NOMO-1 treated with DMSO at 0.1 percent for 48 hours (cell line): ENCODE measurements around the gene RNF224.
A peak's percentile ranks its signal among the peaks of the same experiment; 100 is the strongest.

Experiments
- DNase-seq: peaks from one replicate; lab custom pipeline; 2025; ENCODE audit not compliant: unreplicated experiment; lab: John Stamatoyannopoulos, UW

Gene RNF224

DNA sequence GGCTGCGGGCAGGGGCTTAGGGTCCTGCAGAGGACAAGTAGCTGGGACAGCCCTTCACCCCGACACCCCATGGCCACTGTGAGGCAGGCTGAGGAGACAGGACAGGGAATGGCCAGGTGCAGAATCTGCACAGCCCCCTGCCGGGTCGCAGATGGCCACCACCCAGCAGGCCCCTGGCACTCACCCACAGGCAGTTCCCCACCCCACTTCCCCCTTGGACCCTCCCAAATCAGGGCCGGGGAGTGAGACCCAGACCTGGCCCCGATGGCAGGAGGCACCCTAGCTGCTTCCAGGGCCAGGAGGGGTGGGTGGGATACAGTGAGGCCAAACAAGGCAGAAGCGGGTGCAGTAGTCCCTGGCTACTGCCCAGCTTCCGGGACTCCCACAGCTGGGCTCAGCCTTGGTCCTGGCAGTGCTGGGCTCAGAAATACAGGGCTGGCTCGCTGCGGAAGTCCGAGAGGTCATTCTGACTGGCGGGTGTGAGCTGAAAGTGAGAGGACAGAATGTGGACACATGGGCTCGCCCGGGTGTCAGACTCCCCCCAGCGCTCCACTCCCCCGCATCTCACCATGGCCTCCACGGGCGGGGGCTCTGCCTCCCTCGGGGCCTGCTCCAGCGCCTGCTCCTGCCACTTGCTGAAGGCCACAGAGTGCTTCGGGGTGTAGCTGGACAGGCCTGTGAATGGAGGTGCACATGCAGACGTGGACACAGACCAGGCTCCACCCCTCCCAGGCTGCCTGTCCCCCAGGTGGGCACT lies 35.4 kb upstream of the RNF224 start:
- no peak for DNase-seq

DNA sequence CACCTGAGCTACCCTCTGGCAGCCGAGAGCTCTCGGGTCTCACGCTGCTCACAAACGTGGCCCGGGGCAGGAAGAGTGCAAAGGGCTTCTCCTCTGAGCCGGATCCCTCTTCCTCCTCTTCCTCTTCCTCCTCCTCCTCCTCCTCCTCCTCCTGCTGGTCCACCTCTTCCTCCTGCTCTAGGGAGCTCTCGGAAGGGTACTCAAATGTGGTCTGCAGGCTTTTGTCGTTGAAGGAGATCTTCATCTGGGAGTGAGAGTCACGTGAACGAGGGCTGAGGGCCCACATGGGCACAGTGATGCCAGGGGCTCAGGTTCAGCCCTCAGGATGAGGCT lies 34.9 kb upstream of the RNF224 start:
- no peak for DNase-seq

DNA sequence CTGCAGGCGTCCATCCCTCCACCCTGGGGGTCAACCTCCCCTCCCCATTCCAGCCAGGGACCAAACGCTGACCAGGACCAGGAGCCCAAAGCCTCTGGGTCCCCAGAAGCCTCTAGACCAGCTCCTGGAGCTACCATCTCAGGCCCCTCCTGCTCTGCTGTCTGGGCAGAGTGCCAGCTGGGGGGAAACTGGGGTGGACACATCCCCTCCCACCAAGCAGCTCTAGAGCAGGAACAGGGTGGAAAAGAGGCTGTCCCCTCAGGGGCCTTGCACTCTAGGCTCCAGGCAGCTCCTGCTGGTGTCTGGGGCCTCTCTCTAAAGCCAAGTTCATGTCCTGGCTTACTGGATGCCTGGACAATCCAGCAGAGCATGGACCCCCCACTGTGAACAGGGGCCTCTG lies 34.4 kb upstream of the RNF224 start:
- DNase-seq, result no peak

DNA sequence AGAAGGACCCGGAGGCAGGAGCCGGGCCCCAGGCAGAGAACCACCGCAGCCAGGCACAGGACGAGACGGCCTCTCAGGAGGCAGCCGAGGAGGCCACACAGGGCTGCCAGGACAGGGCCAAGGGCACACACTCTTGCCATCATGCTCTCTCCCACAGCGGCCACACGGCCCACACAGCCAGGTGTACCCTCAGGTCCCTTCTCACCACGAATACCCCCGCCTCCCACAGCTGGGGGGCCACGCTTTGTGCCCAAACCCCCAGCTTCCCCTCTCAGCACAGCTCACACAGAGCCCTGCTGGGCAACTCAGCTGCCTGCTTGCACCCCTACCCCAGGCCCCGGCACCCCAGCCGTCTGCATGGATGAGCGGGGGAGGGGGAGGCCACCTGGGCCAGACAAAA lies 33.5 kb upstream of the RNF224 start:
- DNase-seq, result no peak

DNA sequence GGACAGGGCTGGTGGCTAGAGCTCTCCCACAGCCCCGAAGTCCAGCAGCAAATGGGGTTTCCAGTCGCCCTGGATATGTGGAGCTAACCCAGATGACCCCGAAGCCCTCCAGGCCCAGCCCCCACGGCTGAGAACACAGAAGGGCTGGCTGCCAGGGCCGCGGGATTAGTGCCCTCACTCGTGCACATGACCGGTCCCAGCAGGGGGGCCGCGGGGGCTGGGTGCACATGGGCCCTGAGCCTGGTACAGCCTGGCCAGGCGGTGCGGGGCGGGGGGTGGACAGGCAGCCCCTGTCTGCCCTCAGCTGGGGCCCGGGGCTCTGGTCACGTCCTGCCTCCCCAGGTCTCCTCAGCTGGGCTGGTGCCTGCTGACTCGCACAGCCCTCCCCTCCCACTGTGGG lies 32.9 kb upstream of the RNF224 start:
- no peak for DNase-seq

DNA sequence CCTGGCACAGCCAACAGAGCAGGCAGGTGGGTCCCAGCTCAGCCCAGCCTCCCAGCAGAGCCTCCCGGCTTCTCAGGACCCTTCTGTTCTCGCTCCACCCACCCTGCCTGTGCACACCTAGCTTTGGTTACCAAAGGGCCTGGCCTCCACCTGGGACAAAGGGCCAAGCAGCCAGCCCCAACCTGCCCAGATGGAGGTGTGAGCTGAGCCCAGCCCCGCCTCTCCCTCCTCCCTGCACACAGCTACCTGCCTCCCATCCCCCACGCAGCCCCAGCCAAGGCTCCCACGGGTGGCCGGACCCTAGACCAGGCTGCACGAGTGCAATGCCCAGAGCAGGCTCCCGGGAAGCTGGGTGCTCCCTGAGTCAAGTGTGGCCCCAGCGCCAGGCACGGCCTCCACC lies 32.4 kb upstream of the RNF224 start:
- DNase-seq, result no peak

DNA sequence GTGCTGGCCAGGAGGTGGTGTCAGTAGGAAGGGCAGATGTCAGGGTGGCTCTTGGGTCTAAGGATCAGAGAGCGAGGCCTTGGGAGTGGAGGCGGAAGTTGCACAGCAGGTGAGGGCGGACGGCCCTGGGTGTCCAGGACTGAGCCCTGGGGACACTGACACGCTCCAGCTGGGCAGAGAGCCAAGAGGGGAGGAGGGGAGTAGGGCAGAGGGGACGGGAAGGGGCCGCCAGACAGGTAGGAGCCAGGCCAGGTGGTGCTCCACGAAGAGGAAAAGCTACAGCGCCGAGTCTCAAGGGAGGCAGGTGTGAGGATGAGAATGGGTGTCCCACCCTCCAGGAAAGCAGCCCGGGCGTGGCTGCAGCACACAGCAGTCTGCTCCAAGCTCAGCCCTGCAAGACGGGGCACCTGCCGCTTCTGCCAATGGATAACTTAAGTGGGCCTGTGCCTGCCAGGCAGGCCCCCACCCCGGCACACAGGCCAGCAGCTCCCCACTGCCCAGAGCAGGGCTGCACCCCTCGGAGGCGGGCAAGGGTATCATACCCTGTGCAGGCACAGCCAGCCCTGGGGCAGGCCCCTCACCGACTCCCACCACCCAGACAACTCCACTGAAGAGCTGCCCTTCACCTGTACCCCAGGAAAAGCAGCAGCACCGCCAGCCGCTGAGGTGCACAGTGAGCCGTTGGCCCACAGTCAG lies 31.6 kb upstream of the RNF224 start:
- no peak for DNase-seq

DNA sequence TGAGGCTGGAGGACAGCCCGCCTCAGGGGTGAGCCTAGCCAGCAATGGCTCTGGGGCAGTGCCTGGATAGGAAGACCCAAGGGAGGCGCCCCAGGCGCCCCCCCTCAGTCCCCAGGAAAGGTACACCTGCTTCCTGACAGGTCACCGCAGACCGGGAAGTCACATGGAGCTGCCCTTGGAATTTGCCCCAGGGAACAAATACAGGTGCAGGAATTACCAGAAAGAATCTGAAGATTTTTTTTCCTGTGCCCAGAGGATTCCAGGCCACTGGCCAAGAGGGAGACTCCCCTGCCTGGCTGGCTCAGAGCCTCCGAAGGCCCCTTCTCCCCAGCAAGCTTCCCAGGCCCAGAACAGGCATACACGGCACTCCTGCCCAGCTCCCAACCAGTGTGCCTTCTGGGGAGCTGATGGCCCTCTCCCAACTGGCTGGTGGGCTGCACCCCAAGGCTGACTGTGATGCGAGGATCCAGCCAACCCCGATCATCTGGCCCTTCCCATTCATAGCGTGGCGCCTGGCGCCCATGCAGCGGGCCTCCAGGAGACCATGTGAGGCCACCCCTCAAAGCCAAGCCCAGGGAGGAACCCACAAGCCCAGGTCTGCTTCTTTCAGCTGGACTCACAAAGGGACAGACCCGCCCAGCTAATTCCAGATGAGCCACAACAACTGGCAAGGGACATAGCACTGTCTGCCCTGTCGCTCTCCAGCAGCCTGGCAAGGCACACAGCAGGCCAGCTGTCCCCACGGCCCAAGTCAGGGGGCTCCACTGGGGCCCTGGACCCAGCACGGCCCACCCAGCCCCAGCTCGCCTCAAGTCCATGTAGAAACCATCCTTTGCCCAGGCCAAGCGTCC lies 29.0 kb upstream of the RNF224 start:
- DNase-seq, result no peak

DNA sequence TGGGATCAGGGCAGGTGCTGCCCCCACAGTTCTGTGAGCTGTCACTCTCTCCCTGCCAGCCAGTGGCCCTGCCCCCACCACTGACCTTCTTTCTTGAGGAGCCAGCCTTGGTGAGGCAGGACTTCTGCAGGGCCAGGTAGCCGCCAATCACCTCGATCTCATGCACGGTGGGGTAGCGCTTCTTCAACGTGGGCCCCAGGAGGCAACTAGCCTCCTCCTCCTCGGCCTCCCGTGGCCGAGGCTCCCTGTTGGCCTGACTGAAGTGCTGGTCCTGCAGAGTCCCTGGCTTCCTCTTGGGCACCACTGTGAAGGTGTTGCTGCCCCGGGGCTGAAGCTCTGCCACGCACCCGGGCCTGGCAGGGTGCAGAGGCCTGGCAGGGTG lies 28.4 kb upstream of the RNF224 start:
- no peak for DNase-seq

DNA sequence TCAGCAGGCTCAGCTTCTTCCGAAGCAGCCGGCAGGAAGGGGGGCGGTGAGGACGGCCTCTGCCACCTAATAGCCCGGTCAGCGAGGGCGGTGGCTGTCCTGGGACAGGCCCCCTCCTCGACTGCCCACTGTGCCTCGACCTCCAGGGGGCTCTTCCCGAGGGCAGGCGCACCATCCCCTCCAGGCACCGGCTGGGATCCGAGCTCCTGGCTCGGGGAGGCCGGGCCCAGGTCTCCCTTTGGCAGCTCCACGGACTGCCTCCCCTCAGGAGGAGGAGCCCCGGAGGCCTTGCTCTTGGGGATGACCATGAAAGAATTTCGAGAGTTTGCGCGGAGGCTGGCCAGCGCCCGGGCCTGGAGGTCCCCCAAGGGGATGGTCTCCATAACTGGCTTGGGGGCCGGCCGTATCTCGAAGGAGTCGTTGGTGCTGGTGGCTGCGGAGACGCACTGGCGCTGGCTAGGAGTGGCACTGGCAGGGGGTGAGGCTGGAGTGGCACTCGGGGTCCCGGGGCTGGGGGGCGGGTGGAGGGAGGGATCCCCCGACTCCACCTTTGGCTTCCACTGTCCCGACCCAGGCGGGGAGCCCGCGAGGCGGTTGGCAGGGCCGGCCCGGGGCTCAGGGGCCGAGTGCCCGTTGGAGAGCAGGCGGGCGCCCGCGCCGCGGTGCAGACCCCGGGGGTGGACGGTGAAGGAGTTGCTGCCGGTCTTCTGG lies 27.7 kb upstream of the RNF224 start:
- no peak for DNase-seq

DNA sequence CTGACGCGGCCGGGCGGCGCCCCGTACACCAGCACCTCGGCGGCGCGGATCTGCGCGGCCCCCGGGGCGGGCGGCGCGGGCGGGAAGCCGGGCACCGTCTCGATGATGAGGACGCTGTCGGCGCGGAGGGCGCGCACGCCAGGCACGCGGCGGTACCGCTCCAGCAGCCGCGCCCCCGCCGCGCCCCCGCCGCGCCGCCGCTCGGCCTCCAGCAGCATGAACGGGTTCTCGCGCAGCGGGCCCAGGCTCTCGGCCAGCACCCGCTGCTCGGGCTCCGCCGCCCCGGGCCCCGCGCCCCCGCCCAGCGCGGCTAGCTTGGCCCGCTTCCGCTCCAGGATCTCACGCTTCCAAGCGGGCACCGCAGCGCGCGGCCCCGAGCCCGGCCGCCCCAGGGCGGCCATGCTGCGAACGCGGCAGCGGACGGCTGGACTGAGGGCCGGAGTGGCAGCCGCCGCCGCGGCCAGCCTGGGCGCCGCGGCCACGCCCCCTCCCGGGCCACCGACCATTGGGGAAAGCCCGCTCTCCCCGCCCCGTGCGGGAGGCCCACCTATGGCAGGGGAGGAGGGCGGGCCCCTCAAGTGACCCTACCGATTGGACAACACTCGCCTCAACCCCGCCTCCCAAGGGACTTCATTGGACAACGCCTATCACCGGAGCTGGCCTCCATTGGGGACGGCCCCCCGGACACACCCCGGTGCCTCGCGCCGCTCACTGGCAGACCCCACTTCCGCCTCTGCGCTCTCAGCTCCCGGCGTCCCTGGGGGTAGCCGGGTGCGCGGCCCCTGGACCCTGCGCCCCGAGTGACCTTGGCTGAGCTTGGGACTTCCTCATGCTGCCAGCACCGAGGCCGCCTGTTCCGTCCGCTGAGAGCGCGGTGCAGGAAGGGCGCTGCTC lies 26.7 kb upstream of the RNF224 start, which contains the start of gene TPRN:
Gene TPRN (minus strand): TSS at position 431 of the 894 bp plus-strand sequence. CDS start 30 bp downstream, at position 401.
- peak; percentile 100 for DNase-seq

DNA sequence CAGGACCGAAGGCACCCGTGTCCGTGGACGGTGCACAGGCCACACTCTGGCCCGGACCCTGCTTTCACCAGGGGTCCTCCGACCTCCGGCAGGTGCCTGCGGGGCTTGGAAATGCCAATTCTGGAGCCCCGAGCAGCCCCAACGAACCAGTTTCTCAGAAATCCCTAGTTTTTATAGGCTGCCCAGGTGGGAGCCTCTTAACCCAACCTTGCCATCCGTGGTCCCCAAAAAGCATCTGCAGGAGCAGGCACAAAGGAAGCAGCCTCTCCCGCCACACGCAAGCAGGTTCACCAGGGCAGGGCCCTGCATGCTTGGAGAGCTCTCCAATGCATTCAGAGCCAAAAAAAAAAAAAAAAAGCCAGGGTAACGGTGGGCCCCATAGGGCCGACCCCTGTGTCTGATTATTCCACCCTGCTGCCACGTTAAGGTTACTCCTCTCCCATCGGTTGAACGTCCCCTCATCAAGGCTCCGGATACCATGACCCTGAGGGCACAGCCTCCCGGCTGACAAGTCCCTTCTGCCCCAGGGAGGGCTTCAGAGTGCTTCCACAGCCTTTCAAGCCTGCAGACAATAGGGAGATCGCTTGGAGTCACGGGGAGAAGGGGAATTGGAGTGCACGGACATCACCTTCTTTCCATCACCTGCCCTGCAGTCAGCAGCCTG lies 26.0 kb upstream of the RNF224 start:
- no peak for DNase-seq

DNA sequence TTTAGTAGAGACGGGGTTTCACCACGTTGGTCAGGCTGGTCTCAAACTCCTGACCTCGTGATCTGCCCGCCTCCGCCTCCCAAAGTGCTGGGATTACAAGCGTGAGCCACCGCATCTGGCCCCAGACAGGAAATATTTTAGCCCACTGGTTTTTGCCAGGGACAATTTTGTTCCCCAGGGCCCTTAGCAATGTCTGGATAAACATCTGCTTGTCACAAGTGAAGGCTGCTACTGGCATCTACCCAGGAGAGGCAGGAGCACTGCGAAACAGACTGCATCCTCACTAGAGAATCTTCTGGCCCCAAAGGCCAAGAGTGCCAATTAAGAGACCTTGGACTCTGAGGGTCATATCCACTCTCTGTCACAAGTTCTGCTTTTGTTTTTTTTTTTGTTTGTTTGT lies 24.3 kb upstream of the RNF224 start:
- DNase-seq, result no peak

DNA sequence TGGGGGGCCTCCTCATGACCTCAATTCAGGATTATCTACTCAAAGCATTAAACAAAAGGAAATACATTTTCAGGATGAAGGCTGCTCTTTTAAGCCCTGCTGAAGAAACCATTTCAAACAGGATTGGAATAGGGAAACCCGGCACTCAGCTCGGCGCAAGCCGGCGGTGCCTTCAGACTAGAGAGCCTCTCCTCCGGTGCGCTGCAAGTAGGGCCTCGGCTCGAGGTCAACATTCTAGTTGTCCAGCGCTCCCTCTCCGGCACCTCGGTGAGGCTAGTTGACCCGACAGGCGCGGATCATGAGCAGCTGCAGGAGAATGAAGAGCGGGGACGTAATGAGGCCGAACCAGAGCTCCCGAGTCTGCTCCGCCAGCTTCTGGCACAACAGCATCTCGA lies 22.6 kb upstream of the RNF224 start:
- DNase-seq, result no peak

DNA sequence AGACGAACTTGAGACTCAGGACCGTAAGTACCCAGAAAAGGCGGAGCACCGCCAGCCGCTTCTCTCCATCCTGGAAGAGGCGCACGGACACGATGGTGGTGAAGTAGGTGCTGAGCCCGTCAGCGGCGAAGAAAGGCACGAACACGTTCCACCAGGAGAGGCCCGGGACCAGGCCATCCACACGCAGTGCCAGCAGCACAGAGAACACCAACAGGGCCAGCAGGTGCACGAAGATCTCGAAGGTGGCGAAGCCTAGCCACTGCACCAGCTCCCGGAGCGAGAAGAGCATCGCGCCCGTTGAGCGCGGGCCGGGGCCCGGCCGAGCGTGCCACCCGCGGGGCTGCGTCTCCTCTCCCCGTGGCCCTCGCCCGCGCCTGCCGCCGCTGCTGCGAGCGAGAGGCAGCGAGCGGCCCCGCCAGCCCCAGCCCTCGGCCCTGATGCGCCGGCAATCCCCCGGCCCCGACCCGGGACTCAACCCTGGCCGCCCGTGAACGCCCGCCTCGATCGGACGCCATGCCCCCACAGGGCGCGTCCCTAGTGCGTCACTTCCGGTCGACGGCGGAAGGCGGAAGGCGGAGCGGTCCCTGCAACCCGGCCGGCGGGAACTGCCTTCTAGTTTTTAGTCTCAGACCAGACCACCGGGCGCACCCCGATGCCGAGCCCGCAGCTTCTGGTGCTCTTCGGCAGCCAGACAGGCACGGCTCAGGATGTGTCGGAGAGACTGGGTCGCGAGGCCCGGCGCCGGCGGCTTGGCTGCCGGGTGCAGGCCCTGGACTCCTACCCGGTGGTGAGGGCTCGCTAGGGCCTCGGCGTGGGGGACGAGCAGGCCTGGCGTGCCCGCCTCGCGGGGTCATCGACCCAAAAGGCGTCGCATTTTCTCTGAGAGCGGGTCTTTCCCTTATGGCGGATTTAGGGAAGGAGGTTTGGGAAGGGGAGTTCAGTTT lies 21.9 kb upstream of the RNF224 start, which contains the start of the genes NDOR1 and TMEM203:
Gene NDOR1 (plus strand): TSS at position 575 of the 944 bp plus-strand sequence. CDS start 78 bp downstream, at position 653.
Gene TMEM203 (minus strand): TSS at position 523 of the 944 bp plus-strand sequence. CDS start 234 bp downstream, at position 289.
- DNase-seq, result peak; percentile 92

DNA sequence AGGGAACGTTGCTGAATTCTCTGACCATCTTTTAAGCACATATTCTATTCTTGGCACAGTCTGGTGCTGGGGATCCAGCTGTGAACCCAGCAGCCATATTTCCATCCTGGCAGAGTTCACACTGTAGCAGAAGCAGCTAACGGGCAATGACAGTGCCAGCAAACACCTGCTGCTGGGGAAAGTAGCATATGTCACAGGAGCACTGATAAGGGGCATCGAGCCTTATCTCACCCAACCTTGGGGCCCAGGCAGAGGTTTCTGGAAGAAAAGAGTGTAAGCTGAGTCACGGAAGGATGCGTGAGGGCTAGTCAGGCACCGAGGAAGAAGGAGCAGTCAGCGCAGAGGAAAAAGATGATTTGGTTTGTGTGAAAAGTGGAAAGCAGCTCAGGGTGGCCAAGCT lies 20.7 kb upstream of the RNF224 start:
- no peak for DNase-seq

DNA sequence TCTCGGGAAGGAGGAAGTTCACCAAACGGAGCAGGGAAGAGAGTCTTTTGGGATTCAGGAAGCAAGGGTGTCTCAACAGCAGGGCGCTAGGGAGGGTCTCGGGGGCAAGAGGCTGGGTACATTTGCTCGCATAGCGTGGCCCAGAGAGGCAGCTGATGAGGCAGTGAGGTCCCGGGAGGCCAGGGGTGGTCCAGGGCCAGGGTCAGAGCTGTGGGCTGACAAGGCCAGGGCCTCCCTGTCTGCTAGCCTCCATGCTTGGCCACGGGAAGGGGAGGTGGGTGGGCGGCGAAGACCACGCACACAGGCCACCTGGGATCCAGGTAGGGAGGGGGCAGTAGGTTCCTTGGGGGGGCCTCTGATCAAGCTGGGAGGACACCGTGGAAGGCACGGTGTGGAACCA lies 15.8 kb upstream of the RNF224 start:
- DNase-seq, result no peak

DNA sequence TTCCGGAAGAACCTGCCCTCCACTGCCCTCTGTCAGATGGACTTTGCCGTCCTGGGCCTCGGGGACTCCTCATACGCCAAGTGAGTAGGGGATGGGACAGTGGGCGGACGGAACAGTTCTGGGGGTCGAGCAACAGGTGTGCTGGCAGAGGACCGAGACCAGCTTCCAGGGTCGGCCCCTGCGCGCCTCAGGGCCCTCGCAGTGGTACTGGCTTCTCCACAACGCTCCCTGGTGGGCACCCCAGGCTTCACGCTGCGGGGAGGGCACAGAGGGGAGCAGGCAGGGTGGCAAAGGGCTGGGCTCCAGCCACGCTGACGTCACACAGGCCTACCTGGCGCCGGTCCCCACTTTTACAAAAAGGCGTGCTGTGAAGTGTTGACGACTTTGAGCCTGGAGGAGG lies 14.8 kb upstream of the RNF224 start:
- DNase-seq, result no peak
